MM.1S (cell line): ENCODE measurements around the gene CYB5R3.
A peak's percentile ranks its signal among the peaks of the same experiment; 100 is the strongest.

Experiments
- DNase-seq: peaks from one replicate; pipeline ENCODE4 v3.0.0-alpha.2; 2015
- H2AFZ ChIP-seq: fragments of 300-600 bp; sonication (generic); 2 replicates; pipeline ENCODE4 v1.6.0; 2016; ENCODE audit warnings: antibody characterized with exemption, low read length
- H3F3A ChIP-seq: fragments of 300-600 bp; sonication (generic); 2 replicates; pipeline ENCODE4 v1.6.1; 2016; ENCODE audit warnings: mild to moderate bottlenecking, antibody characterized with exemption, low read length, moderate library complexity, mixed read lengths; ENCODE audit not compliant: insufficient read depth
- H3K27ac ChIP-seq: fragments of 300-600 bp; sonication (generic); 2 replicates; pipeline ENCODE4 v1.5.1; 2016; ENCODE audit warnings: mild to moderate bottlenecking, low read length
- H3K27me3 ChIP-seq: fragments of 300-600 bp; sonication (generic); replicated peaks from 2 replicates; pipeline ENCODE4 v1.6.0; 2016; ENCODE audit warnings: low read length; ENCODE audit not compliant: insufficient read depth
- H3K36me3 ChIP-seq: fragments of 300-600 bp; sonication (generic); replicated peaks from 2 replicates; pipeline ENCODE4 v1.6.1; 2016; ENCODE audit warnings: mild to moderate bottlenecking, low read length, mixed read lengths; ENCODE audit not compliant: insufficient read depth
- H3K4me1 ChIP-seq: fragments of 300-600 bp; sonication (generic); 2 replicates; pipeline ENCODE4 v1.6.1; 2016; ENCODE audit warnings: low read length, mixed read lengths
- H3K4me2 ChIP-seq: fragments of 300-600 bp; sonication (generic); 2 replicates; pipeline ENCODE4 v1.6.0; 2016; ENCODE audit warnings: low read depth, low read length
- H3K4me3 ChIP-seq: fragments of 300-600 bp; sonication (generic); 2 replicates; pipeline ENCODE4 v1.5.1; 2016; ENCODE audit warnings: low read length, mixed read lengths
- H3K79me2 ChIP-seq: fragments of 300-600 bp; sonication (generic); 2 replicates; pipeline ENCODE4 v1.6.1; 2016; ENCODE audit warnings: mixed run types, low read length, mixed read lengths
- H3K9ac ChIP-seq: fragments of 300-600 bp; sonication (generic); 2 replicates; pipeline ENCODE4 v1.6.1; 2016; ENCODE audit warnings: low read length, mixed read lengths
- H3K9me2 ChIP-seq: fragments of 300-600 bp; sonication (generic); replicated peaks from 2 replicates; pipeline ENCODE4 v1.6.1; 2016; ENCODE audit warnings: mild to moderate bottlenecking, low read length, mixed read lengths; ENCODE audit not compliant: insufficient read depth
- H3K9me3 ChIP-seq: fragments of 300-600 bp; sonication (generic); replicated peaks from 2 replicates; pipeline ENCODE4 v1.6.1; 2016; ENCODE audit warnings: mild to moderate bottlenecking, low read length, mixed read lengths; ENCODE audit not compliant: insufficient read depth
- H4K20me1 ChIP-seq: fragments of 300-600 bp; sonication (generic); 2 replicates; pipeline ENCODE4 v1.6.1; 2016; ENCODE audit warnings: mild to moderate bottlenecking, low read length, moderate library complexity, mixed read lengths; ENCODE audit not compliant: insufficient read depth
- EZH2 ChIP-seq: fragments of 300-600 bp; sonication (generic); optimal IDR thresholded peaks from 2 replicates; pipeline ENCODE3; 2017; ENCODE audit warnings: low read depth, mild to moderate bottlenecking, antibody characterized with exemption, low read length, mixed read lengths
- EZH2phosphoT487 ChIP-seq: fragments of 300-600 bp; sonication (generic); IDR thresholded peaks from 2 replicates; pipeline ENCODE4 v1.6.1; 2018; ENCODE audit warnings: antibody characterized with exemption, low read length
- TF ChIP-seq, protein P1 (sequence below): fragments of 300-600 bp; sonication (generic); IDR thresholded peaks from 2 replicates; pipeline ENCODE4 v1.5.1; 2016; ENCODE audit warnings: antibody characterized with exemption, low read length, mixed read lengths

Gene CYB5R3

DNA sequence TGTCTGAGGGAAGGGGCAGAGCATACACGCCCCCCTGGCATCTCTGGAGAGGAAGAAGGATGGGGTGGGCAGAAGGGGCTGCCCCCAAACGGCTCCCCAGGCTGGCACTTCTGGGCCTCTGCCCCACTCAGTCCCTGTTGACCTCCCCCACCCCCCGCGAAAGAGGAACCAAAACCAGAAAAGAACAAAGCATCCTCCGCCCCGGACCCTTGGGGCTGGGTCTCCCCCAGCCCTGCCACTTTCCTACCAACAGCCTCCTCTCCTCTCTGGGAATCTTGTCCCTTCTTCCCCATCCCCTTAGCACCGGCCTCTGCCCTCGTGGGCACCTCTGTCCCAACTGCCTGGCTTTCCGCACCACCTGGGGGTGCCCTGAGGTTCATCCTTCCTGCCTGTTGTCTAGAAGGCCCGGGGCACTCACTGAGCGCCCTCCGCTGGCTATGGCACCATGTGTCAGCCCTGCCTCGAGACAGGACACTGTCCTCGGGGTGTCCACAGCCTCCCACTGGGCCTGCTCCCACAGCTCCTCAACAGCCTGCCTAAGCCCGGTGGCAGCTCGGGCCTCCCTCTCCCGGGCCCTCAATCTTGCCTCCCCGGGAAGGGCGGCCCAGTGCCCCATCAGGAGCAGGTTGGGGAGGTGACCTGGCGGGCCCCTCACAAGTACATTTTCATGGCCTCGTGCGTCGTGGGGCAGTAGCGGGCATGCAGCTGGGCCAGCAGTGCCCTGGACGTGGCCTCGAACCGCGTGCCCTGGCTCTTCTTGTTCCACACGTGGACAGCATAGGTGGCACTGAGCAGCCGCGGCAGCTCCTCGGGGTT, 43.3 kb upstream of the CYB5R3 start:
- Histone ChIP-seq H3K4me3 (no peak overlapping the region), H3K9ac (no peak overlapping the region), H3K79me2 (no peaks in the 10 kb centered on the region), H3K4me1 (no peaks in the 10 kb centered on the region), H3K27me3 (no peaks in the 10 kb centered on the region), H4K20me1 (no peaks in the 10 kb centered on the region), H3K27ac (no peak overlapping the region), H3K9me2 (no peaks in the 10 kb centered on the region), H2AFZ (no peak overlapping the region), H3K36me3 (no peaks in the 10 kb centered on the region), H3K9me3 (no peaks in the 10 kb centered on the region), H3F3A (no peaks in the 10 kb centered on the region), H3K4me2 (no peak overlapping the region)
- TF ChIP-seq, protein P1, sequence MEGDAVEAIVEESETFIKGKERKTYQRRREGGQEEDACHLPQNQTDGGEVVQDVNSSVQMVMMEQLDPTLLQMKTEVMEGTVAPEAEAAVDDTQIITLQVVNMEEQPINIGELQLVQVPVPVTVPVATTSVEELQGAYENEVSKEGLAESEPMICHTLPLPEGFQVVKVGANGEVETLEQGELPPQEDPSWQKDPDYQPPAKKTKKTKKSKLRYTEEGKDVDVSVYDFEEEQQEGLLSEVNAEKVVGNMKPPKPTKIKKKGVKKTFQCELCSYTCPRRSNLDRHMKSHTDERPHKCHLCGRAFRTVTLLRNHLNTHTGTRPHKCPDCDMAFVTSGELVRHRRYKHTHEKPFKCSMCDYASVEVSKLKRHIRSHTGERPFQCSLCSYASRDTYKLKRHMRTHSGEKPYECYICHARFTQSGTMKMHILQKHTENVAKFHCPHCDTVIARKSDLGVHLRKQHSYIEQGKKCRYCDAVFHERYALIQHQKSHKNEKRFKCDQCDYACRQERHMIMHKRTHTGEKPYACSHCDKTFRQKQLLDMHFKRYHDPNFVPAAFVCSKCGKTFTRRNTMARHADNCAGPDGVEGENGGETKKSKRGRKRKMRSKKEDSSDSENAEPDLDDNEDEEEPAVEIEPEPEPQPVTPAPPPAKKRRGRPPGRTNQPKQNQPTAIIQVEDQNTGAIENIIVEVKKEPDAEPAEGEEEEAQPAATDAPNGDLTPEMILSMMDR: peak; percentile 22
- no peak for TF ChIP-seq EZH2
- no peak for TF ChIP-seq EZH2phosphoT487
- no peak for DNase-seq

DNA sequence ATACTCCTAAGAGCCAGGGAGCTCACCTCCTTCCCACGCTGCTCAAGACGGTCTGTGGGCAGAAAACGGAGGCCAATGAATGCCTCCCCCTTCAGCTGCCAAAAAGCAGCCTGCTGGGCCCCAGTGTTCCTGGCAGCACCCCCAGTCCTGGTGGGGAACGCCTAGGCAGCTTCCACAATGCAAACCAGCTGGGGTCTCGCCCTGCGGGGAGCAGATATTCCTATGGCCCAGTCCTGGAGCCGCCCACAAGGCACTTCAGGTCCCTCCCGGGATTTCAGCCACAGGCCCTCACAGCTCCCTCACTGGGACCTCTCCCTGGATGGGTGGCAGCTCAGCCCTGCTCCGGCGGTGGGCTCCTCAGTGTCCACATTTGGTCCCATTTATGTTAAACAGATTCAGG, 42.2 kb upstream of the CYB5R3 start:
- no peaks in the 10 kb centered on the region for H3K79me2 ChIP-seq
- H3K4me2 ChIP-seq: no peak overlapping the region
- H3K27ac ChIP-seq: no peak overlapping the region
- no peaks in the 10 kb centered on the region for H3K36me3 ChIP-seq
- H2AFZ ChIP-seq: no peak overlapping the region
- TF ChIP-seq, protein P1: no peak
- TF ChIP-seq EZH2phosphoT487 (no peak), EZH2 (no peak)
- no peaks in the 10 kb centered on the region for H3K4me1 ChIP-seq
- H3K27me3 ChIP-seq: no peaks in the 10 kb centered on the region
- H3K9ac ChIP-seq: no peak overlapping the region
- no peaks in the 10 kb centered on the region for H4K20me1 ChIP-seq
- no peaks in the 10 kb centered on the region for H3K9me3 ChIP-seq
- H3F3A ChIP-seq: no peaks in the 10 kb centered on the region
- no peak overlapping the region for H3K4me3 ChIP-seq
- no peaks in the 10 kb centered on the region for H3K9me2 ChIP-seq
- no peak for DNase-seq

DNA sequence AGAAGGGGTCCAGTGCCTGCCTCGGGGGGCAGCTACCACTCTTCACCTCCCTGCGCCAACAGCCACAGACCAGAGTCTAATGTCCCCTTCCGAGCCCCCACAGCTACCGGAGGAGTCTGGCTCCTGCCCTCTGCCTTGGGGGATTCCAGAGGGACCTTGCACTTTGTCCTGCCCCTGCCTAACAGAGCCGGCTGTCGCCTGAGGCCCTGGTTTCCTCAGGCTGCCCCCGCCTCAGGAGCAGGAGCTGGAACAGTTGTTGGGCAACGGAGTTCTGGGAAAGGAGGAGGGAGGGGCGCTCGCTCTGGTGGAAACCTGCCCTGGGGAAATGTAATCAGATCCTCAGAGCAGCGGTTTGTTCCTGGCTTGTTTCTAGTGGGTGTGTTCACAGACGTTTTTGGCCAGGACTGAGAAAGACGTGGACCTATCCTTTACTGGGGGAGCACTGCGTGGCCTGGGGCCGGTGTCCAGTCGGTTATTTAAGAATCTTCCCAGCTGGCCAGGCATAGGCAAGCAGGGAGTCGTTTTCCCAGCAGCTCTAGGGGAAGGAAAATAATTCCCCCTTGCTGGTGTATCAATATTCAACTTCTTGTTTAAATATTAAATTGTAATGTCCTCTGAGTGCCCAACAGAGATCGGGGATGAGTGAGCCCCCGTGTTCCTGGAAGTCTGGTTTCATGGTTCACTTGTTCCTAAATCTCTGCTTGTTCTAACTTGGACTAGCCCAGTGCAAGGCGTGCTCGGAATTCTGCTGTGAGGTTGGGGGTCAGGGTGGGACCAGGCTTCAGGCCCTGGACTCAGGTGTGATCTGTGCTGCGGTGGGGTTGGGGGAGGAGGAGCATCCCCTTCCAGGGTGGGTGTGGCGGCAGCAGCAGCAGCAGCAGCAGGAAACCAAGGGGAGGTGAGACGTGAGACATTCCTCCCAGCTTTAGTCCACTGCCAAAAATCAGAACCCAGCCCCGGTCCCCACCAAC, 39.3 kb upstream of the CYB5R3 start:
- no peaks in the 10 kb centered on the region for H4K20me1 ChIP-seq
- no peaks in the 10 kb centered on the region for H3K9me2 ChIP-seq
- no peak overlapping the region for H3K9ac ChIP-seq
- TF ChIP-seq EZH2: no peak
- TF ChIP-seq, protein P1: no peak
- no peak for TF ChIP-seq EZH2phosphoT487
- no peak for DNase-seq
- no peaks in the 10 kb centered on the region for H3K79me2 ChIP-seq
- no peaks in the 10 kb centered on the region for H3F3A ChIP-seq
- H3K9me3 ChIP-seq: no peaks in the 10 kb centered on the region
- no peaks in the 10 kb centered on the region for H3K36me3 ChIP-seq
- no peak overlapping the region for H3K4me3 ChIP-seq
- H3K4me2 ChIP-seq: no peak overlapping the region
- no peak overlapping the region for H2AFZ ChIP-seq
- H3K27ac ChIP-seq: no peak overlapping the region
- no peaks in the 10 kb centered on the region for H3K27me3 ChIP-seq
- no peaks in the 10 kb centered on the region for H3K4me1 ChIP-seq
